Neural cell (in vitro differentiated cells): ENCODE measurements around the gene ARHGAP10.

Experiments used
- CTCF ChIP-seq: fragments of 450-650 bp; IDR thresholded peaks from 2 replicates; pipeline ENCODE4 v1.5.1; 2014; ENCODE audit warnings: antibody characterized with exemption, mild to moderate bottlenecking, moderate library complexity; ENCODE audit not compliant: poor library complexity, severe bottlenecking
- EP300 ChIP-seq: fragments of 450-650 bp; conservative IDR thresholded peaks from 2 replicates; pipeline ENCODE4 v1.6.1; 2014; ENCODE audit warnings: antibody characterized with exemption, mild to moderate bottlenecking, moderate library complexity; ENCODE audit not compliant: poor library complexity, severe bottlenecking
- EZH2 ChIP-seq: fragments of 200-600, 300-800 bp; shearing (Covaris generic), sonication (generic); IDR thresholded peaks from 2 replicates; pipeline ENCODE4 v1.6.1; 2014; ENCODE audit warnings: antibody characterized with exemption, low read length, borderline replicate concordance, mild to moderate bottlenecking; ENCODE audit not compliant: insufficient read depth, poor library complexity, severe bottlenecking
- POLR2AphosphoS5 ChIP-seq: IDR thresholded peaks from 2 replicates; pipeline ENCODE4 v1.6.1; 2012
- REST ChIP-seq: IDR thresholded peaks from 2 replicates; pipeline ENCODE4 v1.6.1; 2012; ENCODE audit warnings: borderline replicate concordance
- TAF1 ChIP-seq: IDR thresholded peaks from 2 replicates; pipeline ENCODE4 v1.6.1; 2012; ENCODE audit warnings: low read depth

- TF ChIP-seq CTCF (no peak), POLR2AphosphoS5 (no peak), EZH2 (no peak), TAF1 (no peak), REST (no peak), EP300 (no peak)
These were observed 259.8 kb downstream of the ARHGAP10 start for GRCh38 chr4:147991543-147992283.
